ENCODE measurements around the gene SAP130. TPM values are rescaled to one million over a fixed set of nuclear protein-coding genes. Genes with fewer than 3 reads are reported as not detected.
"Not testable (repeated sequence)": the region's sequence is repeated elsewhere in the genome, so short reads cannot be mapped to it uniquely, and the experiment has no call there.

Gene SAP130
- total RNA-seq, 1 experiment from 2014 or later, result 18.8 TPM

DNA sequence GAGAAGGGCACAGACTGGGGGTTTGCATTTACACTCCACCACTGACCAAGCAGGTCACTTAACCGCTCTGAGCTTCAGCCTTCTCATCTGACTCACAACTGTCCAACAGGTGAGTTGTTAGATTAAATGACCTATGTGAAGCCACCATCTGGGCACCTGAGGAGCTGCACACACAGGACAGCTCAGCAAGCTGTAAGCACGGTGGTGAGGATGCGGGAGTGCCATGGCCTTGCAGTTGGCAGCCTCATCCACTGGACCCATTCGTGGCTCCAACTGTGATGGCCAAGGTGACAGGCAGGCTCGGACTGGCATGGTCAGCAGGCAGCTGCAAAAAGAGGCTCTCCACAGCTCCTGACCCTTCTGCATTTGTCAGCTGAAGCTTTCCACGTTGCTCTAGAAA, 118.8 kb downstream of the SAP130 start:
- Mint-ChIP-seq H3K4me3 (ENCODE audit: unreplicated experiment) (no peak overlapping the region), H3K9me3 (ENCODE audit: unreplicated experiment) (no peaks in the 10 kb centered on the region), H3K27ac (ENCODE audit: low read depth, unreplicated experiment) (no peak overlapping the region), H3K27me3 (ENCODE audit: insufficient read depth, unreplicated experiment) (no peaks in the 10 kb centered on the region), H3K4me1 (ENCODE audit: insufficient read depth, unreplicated experiment) (no peaks in the 10 kb centered on the region), H3K36me3 (ENCODE audit: insufficient read depth, unreplicated experiment) (no peaks in the 10 kb centered on the region)
- TF ChIP-seq, protein P1, sequence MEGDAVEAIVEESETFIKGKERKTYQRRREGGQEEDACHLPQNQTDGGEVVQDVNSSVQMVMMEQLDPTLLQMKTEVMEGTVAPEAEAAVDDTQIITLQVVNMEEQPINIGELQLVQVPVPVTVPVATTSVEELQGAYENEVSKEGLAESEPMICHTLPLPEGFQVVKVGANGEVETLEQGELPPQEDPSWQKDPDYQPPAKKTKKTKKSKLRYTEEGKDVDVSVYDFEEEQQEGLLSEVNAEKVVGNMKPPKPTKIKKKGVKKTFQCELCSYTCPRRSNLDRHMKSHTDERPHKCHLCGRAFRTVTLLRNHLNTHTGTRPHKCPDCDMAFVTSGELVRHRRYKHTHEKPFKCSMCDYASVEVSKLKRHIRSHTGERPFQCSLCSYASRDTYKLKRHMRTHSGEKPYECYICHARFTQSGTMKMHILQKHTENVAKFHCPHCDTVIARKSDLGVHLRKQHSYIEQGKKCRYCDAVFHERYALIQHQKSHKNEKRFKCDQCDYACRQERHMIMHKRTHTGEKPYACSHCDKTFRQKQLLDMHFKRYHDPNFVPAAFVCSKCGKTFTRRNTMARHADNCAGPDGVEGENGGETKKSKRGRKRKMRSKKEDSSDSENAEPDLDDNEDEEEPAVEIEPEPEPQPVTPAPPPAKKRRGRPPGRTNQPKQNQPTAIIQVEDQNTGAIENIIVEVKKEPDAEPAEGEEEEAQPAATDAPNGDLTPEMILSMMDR (IDR thresholded peaks at IDR 0.05; ENCODE audit: unreplicated experiment), result no peak
- BruUV-seq (replicated peaks), result no TSS peak
- no peak for DNase-seq (ENCODE audit: unreplicated experiment)
- intact Hi-C loops (cut with micrococcal nuclease), result no loop called here
- ChIA-PET CTCF (interaction anchor here (0.6 to 0.7 kb wide), 2 partner anchors 8 to 585 kb away, joined by 4 to 9 read pairs; no protein-coding TSS in a partner anchor), POLR2A (interaction anchor here (0.7 to 1.4 kb wide), 2 partner anchors 25 to 227 kb away, joined by 4 read pairs; no protein-coding TSS in a partner anchor)

DNA sequence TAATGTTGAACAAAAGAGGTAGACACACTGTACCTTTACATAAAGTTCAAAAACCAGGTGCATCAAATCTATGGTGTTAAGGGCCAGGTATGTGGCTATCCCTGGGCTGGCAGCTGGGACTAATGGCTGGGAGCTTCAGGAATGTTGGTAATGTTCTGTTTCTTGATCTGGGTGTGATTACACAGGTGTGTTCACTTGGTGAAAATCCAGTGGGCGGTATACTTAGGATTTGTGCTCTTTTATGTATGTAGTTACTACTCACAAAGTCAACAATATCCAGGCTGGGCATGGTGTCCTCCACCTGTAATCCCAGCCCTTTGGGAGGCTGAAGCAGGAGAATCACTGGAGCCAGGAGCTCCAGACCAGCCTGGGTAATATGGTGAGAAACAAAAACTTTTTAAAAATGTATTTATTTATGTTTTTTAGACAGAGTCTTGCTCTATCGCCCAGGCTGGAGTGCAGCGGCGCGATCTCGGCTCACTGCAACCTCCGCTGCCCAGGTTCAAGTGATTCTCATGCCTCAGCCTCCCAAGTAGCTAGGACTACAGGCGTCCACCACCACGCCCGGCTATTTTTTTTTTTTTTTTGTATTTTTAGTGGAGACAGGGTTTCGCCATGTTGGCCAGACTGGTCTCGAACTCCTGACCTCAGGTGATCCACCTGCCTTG, 120.0 kb downstream of the SAP130 start:
- H3K4me1 Mint-ChIP-seq (ENCODE audit: insufficient read depth, unreplicated experiment); H3K27me3 Mint-ChIP-seq (ENCODE audit: insufficient read depth, unreplicated experiment); H3K36me3 Mint-ChIP-seq (ENCODE audit: insufficient read depth, unreplicated experiment); intact Hi-C loops (cut with micrococcal nuclease); H3K27ac Mint-ChIP-seq (ENCODE audit: low read depth, unreplicated experiment); H3K4me3 Mint-ChIP-seq (ENCODE audit: unreplicated experiment); H3K9me3 Mint-ChIP-seq (ENCODE audit: unreplicated experiment); BruUV-seq (replicated peaks); DNase-seq (ENCODE audit: unreplicated experiment): not testable (repeated sequence)
- ChIA-PET CTCF (interaction anchor here (0.6 to 0.8 kb wide), 3 partner anchors 14 to 26 kb away, joined by 3 read pairs; no protein-coding TSS in a partner anchor), POLR2A (interaction anchor here (1.4 kb wide), 1 partner anchor 24 kb away, joined by 4 read pairs; no protein-coding TSS in a partner anchor)

- no peak overlapping the region for H3K27ac Mint-ChIP-seq (ENCODE audit: low read depth, unreplicated experiment)
- BruUV-seq (replicated peaks), result no TSS peak
- no peaks in the 10 kb centered on the region for H3K4me1 Mint-ChIP-seq (ENCODE audit: insufficient read depth, unreplicated experiment)
- H3K27me3 Mint-ChIP-seq (ENCODE audit: insufficient read depth, unreplicated experiment), result no peaks in the 10 kb centered on the region
- intact Hi-C loops (cut with micrococcal nuclease), result no loop called here
- DNase-seq (ENCODE audit: unreplicated experiment), result no peak
- H3K9me3 Mint-ChIP-seq (ENCODE audit: unreplicated experiment), result no peaks in the 10 kb centered on the region
- no peaks in the 10 kb centered on the region for H3K36me3 Mint-ChIP-seq (ENCODE audit: insufficient read depth, unreplicated experiment)
- TF ChIP-seq, protein P1 (IDR thresholded peaks at IDR 0.05; ENCODE audit: unreplicated experiment), result no peak
- no peak overlapping the region for H3K4me3 Mint-ChIP-seq (ENCODE audit: unreplicated experiment)
- CTCF ChIA-PET, result interaction anchor here (0.6 kb wide), 1 partner anchor 24 kb away, joined by 3 read pairs; no protein-coding TSS in a partner anchor
- POLR2A ChIA-PET, result interaction anchor here (0.6 kb wide), 1 partner anchor 22 kb away, joined by 3 read pairs; no protein-coding TSS in a partner anchor
Observed at GRCh38 chr2:127906206-127906926, 121.5 kb downstream of the SAP130 start.

GRCh38 chr2:127901339-127902056, 126.4 kb downstream of the SAP130 start:
- no TSS peak for BruUV-seq (replicated peaks)
- POLR2A ChIA-PET, result no interaction called here
- Mint-ChIP-seq H3K9me3 (ENCODE audit: unreplicated experiment) (no peaks in the 10 kb centered on the region), H3K4me1 (ENCODE audit: insufficient read depth, unreplicated experiment) (no peaks in the 10 kb centered on the region), H3K27me3 (ENCODE audit: insufficient read depth, unreplicated experiment) (no peaks in the 10 kb centered on the region), H3K4me3 (ENCODE audit: unreplicated experiment) (no peak overlapping the region), H3K36me3 (ENCODE audit: insufficient read depth, unreplicated experiment) (peaks cover 6% of the 10 kb centered on the region), H3K27ac (ENCODE audit: low read depth, unreplicated experiment) (no peak overlapping the region)
- TF ChIP-seq, protein P1 (IDR thresholded peaks at IDR 0.05; ENCODE audit: unreplicated experiment), result no peak
- no peak for DNase-seq (ENCODE audit: unreplicated experiment)
- intact Hi-C loops (cut with micrococcal nuclease), result no loop called here
- CTCF ChIA-PET, result interaction anchor here (0.6 to 1.1 kb wide), 3 partner anchors 8 to 94 kb away, joined by 3 to 9 read pairs (median 4); no protein-coding TSS in a partner anchor

Measured in MCF 10A (cell line).